SHP77 (cell line): Measurements from ENCODE around the gene FGF2.
"Not testable (repeated sequence)": the region's sequence is repeated elsewhere in the genome, so short reads cannot be mapped to it uniquely, and the experiment has no call there.

Experiments used
- DNase-seq, 2 experiments: peaks; one replicate each; lab custom pipeline; 2025; lab: John Stamatoyannopoulos, UW

The FGF2 gene

DNA sequence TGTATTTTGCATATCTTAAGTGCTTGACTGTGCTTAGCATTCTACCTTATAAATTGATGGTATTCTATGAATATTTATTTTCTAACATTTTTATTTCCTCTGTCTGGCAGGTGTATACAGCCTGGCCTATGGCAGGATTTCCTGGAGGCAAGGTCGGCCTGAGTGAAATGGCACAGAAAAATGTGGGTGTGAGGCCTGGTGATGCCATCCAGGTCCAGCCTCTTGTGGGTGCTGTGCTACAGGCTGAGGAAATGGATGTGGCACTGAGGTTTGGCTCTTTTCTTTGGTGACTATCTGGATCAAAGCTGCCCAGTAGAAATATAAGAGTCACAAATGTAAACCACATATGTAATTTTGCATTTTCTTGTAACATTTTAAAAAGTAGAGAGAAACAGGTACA, 102.3 kb downstream of the FGF2 start:
- DNase-seq, result no peak

DNA sequence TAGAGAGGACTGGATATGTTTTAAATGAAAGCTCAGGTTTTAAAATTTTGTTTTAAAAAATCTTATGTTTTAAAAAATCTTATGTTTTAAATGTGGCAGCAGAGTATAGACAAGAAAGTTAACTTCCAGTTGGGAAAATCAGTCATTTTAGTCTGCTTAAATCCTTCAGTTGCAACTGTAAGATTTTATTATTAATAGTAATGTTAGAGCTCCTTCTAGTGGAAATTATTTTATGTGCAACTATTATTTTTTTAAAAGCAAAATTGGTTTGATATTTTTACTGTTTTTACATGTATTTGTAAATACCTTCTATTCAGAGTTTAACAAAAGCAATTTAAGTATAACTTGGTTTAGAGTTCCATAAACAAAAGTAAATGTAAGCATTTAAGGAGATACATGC, 104.2 kb downstream of the FGF2 start:
- DNase-seq, result no peak

- DNase-seq, result no peak
These were observed 106.1 kb downstream of the FGF2 start for GRCh38 chr4:122932763-122933162.

- DNase-seq, result not testable (repeated sequence)
These were observed 118.5 kb downstream of the FGF2 start for GRCh38 chr4:122945136-122945535.

DNA sequence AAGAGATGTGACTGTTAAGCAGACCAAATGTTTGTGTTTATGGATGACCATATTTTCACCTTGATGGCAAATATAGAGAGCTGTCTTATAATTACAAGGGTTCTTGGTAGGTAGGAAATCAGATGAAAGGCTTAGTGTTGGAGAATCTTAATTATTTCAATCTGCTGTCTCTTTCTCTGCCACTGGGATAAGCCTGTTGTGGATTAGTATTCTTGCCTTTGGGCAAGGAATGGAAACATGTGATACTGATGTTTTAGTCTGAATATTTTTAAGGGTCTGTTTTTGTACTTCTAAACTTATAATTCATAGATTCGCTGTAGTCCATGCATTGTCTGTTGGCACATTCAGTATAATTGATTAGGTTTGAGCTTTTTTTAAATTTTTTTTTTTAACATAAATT, 119.5 kb downstream of the FGF2 start:
- no peak for DNase-seq
